ENCODE results near the gene RPS21. TPM values are rescaled to one million over a fixed set of nuclear protein-coding genes. Genes with fewer than 3 reads are reported as not detected.

Gene RPS21
- total RNA-seq, 1 experiment from 2014 or later = 2,488 TPM

DNA sequence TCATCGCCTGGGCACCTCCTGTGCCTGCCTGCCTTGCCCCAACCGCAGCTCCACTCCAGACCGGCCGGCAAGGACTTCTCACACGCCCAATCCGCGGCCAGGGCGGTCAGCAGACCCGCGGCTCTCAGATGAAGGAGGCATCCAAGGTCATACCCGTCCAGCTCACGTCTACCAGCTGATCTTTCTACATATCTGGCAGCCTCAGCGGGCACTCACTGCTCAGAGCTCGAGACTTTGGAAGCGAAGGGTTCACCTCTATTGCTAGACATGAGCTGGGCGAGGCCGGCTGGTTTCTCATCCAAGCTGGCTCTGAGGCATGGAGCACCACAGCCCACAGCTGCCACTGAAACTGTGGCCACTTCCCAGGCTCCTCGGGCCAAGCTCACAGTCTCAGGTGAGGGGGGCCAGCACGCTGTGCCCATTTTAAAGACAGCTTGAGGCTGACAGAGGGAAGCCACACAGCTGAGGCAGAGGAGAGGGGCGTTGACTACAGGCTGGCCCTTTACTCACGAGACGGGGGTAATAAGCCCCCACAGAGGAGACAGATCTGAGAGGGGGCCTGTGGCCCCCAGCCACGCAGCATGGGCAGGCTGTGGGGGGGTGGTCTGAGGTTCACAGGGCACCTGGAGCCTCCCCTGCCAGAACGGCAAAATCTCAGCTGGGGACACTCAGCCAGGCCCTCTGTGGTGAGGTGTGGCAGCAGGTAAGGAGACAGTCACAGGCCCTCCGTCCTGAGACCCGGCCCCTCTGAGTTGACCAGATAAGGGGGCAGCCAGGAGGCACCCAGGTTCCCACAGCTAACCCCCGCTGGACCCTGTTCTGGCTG, 21.8 kb upstream of the RPS21 start:
- Histone ChIP-seq H3K9me2 (ENCODE audit: insufficient read depth) (no peaks in the 10 kb centered on the region), H3K79me2 (ENCODE audit: insufficient read depth, low read length) (peaks cover 63% of the 10 kb centered on the region), H4K20me1 (ENCODE audit: insufficient read depth) (no peaks in the 10 kb centered on the region), H3K9me3 (ENCODE audit: control insufficient read depth in 1 of 2, insufficient read depth in 1 of 2, low read depth in 1 of 2, low read length in 2 of 2) (no peaks in the 10 kb centered on the region), H2AFZ (ENCODE audit: low read depth, low read length, poor library complexity, severe bottlenecking) (no peak overlapping the region), H3K9ac (ENCODE audit: low read length) (peak overlapping the region; percentile 94), H3K4me3 (replicated peaks in 1 of 2; ENCODE audit: low read depth in 1 of 2, low read length in 2 of 2) (peak overlapping the region; percentile 83 to 88), H3K27me3 (ENCODE audit: insufficient read depth, low read length) (no peaks in the 10 kb centered on the region), H3K4me2 (ENCODE audit: low read length) (peak overlapping the region; percentile 100), H3K27ac (ENCODE audit: low read depth, low read length) (peak overlapping the region; percentile 98), H3K4me1 (ENCODE audit: control insufficient read depth in 1 of 2, insufficient read depth in 2 of 2, low read length in 2 of 2) (peaks cover 76 to 86% of the 10 kb centered on the region in 2 experiments), H3K36me3 (ENCODE audit: control insufficient read depth in 1 of 2, insufficient read depth in 2 of 2, low read length in 2 of 2) (no peaks in the 10 kb centered on the region)
- RAD21 ChIA-PET (ENCODE audit: low non-redundant PET in 1 of 2, low total read pairs in 2 of 2, uncharacterized antibody in 2 of 2, unreplicated experiment in 2 of 2) = interaction anchor here in 1 of 2 experiments (0.9 kb wide), 1 partner anchor 15 kb away, joined by 3 read pairs; no protein-coding TSS in a partner anchor
- DNase-seq (ENCODE audit: low read depth, low spot score) (no peak), ATAC-seq (no peak)
- TF ChIP-seq, protein P1, sequence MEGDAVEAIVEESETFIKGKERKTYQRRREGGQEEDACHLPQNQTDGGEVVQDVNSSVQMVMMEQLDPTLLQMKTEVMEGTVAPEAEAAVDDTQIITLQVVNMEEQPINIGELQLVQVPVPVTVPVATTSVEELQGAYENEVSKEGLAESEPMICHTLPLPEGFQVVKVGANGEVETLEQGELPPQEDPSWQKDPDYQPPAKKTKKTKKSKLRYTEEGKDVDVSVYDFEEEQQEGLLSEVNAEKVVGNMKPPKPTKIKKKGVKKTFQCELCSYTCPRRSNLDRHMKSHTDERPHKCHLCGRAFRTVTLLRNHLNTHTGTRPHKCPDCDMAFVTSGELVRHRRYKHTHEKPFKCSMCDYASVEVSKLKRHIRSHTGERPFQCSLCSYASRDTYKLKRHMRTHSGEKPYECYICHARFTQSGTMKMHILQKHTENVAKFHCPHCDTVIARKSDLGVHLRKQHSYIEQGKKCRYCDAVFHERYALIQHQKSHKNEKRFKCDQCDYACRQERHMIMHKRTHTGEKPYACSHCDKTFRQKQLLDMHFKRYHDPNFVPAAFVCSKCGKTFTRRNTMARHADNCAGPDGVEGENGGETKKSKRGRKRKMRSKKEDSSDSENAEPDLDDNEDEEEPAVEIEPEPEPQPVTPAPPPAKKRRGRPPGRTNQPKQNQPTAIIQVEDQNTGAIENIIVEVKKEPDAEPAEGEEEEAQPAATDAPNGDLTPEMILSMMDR (IDR thresholded peaks at IDR 0.05 in 2 of 3, conservative IDR thresholded peaks at IDR 0.05 in 1 of 3; ENCODE audit: borderline replicate concordance in 1 of 3, insufficient read depth in 1 of 3, low read depth in 2 of 3, low read length in 2 of 3) = no peak
- TF ChIP-seq, protein P2, sequence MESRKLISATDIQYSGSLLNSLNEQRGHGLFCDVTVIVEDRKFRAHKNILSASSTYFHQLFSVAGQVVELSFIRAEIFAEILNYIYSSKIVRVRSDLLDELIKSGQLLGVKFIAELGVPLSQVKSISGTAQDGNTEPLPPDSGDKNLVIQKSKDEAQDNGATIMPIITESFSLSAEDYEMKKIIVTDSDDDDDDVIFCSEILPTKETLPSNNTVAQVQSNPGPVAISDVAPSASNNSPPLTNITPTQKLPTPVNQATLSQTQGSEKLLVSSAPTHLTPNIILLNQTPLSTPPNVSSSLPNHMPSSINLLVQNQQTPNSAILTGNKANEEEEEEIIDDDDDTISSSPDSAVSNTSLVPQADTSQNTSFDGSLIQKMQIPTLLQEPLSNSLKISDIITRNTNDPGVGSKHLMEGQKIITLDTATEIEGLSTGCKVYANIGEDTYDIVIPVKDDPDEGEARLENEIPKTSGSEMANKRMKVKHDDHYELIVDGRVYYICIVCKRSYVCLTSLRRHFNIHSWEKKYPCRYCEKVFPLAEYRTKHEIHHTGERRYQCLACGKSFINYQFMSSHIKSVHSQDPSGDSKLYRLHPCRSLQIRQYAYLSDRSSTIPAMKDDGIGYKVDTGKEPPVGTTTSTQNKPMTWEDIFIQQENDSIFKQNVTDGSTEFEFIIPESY (IDR thresholded peaks at IDR 0.05; ENCODE audit: extremely low read depth, insufficient replicate concordance, low read length) = no peak
- no peak for TF ChIP-seq POLR2A (IDR thresholded peaks at IDR 0.05; ENCODE audit: borderline replicate concordance, extremely low read depth, insufficient read depth, insufficient read length)
- no peak for TF ChIP-seq RAD21 (IDR thresholded peaks at IDR 0.05; ENCODE audit: low read depth)
- intact Hi-C loops (cut with micrococcal nuclease) = loop anchor here (5.0 kb wide), 1 partner anchor 63 kb away; the partner anchor contains the start of gene ADRM1
- BruUV-seq (replicated peaks) = no TSS peak
- CTCF ChIA-PET = interaction anchor here (2.2 kb wide), 1 partner anchor 17 kb away, joined by 10 read pairs; no protein-coding TSS in a partner anchor
- POLR2A ChIA-PET = interaction anchor here (0.9 to 2.6 kb wide), 4 partner anchors 9 to 21 kb away, joined by 3 to 12 read pairs (median 8); partner anchors contain the start of gene RPS21

Measured in HCT116 (cell line).